Lung (tissue), 16 donors: Measurements from ENCODE around the gene CXCR3. TPM values are rescaled to one million over a fixed set of nuclear protein-coding genes. Genes with fewer than 3 reads are reported as not detected.
A peak's percentile ranks its signal among the peaks of the same experiment; 100 is the strongest.

Source experiments
- ATAC-seq: fragments of 200-7000 bp; cut with Tn5 transposase; one replicate; pipeline ENCODE4 v1.9.1; 2020; ENCODE audit warnings: moderate number of reproducible peaks; ENCODE audit not compliant: insufficient read depth, low FRiP score
- DNase-seq, 3 donors: peaks; one replicate each; pipeline ENCODE4 v3.0.0-alpha.2; 2013 to 2017
- H3K27ac ChIP-seq, 2 donors: one replicate each; pipeline ENCODE4 v1.5.1; 2013; ENCODE audit warnings: mild to moderate bottlenecking in 2 of 2, moderate library complexity in 2 of 2, control low read depth in 1 of 2, inconsistent platforms in 1 of 2, low read depth in 1 of 2, low read length in 1 of 2
- H3K27me3 ChIP-seq, 3 donors: one replicate each; pipeline ENCODE4 v1.5.1; 2013; ENCODE audit warnings: low read length in 2 of 3; ENCODE audit not compliant: control insufficient read depth in 3 of 3, insufficient read depth in 3 of 3
- H3K36me3 ChIP-seq, 4 donors: one replicate each; pipeline ENCODE4 v1.5.1; 2013; ENCODE audit warnings: low read length in 4 of 4, mild to moderate bottlenecking in 1 of 4, moderate library complexity in 1 of 4; ENCODE audit not compliant: control insufficient read depth in 4 of 4, insufficient read depth in 4 of 4
- H3K4me1 ChIP-seq, 5 donors: one replicate each; pipeline ENCODE4 v1.5.1; 2013; ENCODE audit warnings: low read length in 5 of 5, mild to moderate bottlenecking in 2 of 5, moderate library complexity in 1 of 5; ENCODE audit not compliant: control insufficient read depth in 5 of 5, insufficient read depth in 5 of 5
- H3K4me3 ChIP-seq: one replicate; pipeline ENCODE4 v1.5.1; 2013; ENCODE audit warnings: mild to moderate bottlenecking, control low read depth, moderate library complexity
- H3K9ac ChIP-seq, 2 donors: one replicate each; pipeline ENCODE4 v1.5.1; 2013; ENCODE audit warnings: low read length in 2 of 2, control low read depth in 1 of 2; ENCODE audit not compliant: insufficient read depth in 1 of 2
- H3K9me3 ChIP-seq, 4 donors: one replicate each; pipeline ENCODE4 v1.5.1; 2013; ENCODE audit warnings: low read length in 3 of 4, mild to moderate bottlenecking in 1 of 4, moderate library complexity in 1 of 4; ENCODE audit not compliant: control insufficient read depth in 4 of 4, insufficient read depth in 3 of 4
- CTCF ChIP-seq: IDR thresholded peaks from 2 replicates; pipeline ENCODE4 v1.5.1; 2012; ENCODE audit warnings: mild to moderate bottlenecking; ENCODE audit errors: control extremely low read depth, extremely low read depth
- WGBS, 2 donors: extraction: QIAGEN DNeasy Blood & Tissue Kit; methylation state at CpG; one replicate each; pipeline ENCODE4 v1.1.7; 2013; 5-methylcytosine and 5-hydroxymethylcytosine counted together
- long read RNA-seq, 5 donors: transcript quantifications; one replicate each; lab custom pipeline, GENCODE V29; 2026
- polyA plus RNA-seq, 2 donors: library from polyadenylated mRNA; stranded (reverse); fragments of 200-250 nt; gene quantifications; one replicate each; pipeline ENCODE4 v1.2.1, GENCODE V29; 2013
- total RNA-seq, 2 donors: library from RNA; depleted of rRNA in 1 of 2; stranded (reverse); fragments of >200 nt in 1 of 2; gene quantifications; one replicate each; pipeline ENCODE4 v1.2.1, GENCODE V29; 2014 to 2021
- donor health status: control.
- donor health status: control.
- donor health status: Bipolar disorder and iron deficiency.
- donor health status: healthy.
- donor health status: DM: yes; HTN: yes; CAD: no.

CXCR3 gene
- total RNA-seq (under 1 TPM; 0.40 to 0.74 TPM), polyA plus RNA-seq (under 1 TPM; 0.62 to 0.87 TPM)
- long read RNA-seq, donor 1 = 0 reads
- long read RNA-seq, donor 2 = 0 reads
- long read RNA-seq, donor 3 = 0 reads
- long read RNA-seq, donor 4 = 0 reads
- long read RNA-seq, donor 5 = 0 reads

GRCh38 chrX:71618303-71618721 lies at the start of gene CXCR3:
Gene CXCR3, minus strand, starts transcription at chrX:71618511. Its CDS starts 62 bp downstream, at chrX:71618449.
- WGBS, 2 donors = 17 to 43% methylated on average over 4 of the region's 4 CpGs

DNA sequence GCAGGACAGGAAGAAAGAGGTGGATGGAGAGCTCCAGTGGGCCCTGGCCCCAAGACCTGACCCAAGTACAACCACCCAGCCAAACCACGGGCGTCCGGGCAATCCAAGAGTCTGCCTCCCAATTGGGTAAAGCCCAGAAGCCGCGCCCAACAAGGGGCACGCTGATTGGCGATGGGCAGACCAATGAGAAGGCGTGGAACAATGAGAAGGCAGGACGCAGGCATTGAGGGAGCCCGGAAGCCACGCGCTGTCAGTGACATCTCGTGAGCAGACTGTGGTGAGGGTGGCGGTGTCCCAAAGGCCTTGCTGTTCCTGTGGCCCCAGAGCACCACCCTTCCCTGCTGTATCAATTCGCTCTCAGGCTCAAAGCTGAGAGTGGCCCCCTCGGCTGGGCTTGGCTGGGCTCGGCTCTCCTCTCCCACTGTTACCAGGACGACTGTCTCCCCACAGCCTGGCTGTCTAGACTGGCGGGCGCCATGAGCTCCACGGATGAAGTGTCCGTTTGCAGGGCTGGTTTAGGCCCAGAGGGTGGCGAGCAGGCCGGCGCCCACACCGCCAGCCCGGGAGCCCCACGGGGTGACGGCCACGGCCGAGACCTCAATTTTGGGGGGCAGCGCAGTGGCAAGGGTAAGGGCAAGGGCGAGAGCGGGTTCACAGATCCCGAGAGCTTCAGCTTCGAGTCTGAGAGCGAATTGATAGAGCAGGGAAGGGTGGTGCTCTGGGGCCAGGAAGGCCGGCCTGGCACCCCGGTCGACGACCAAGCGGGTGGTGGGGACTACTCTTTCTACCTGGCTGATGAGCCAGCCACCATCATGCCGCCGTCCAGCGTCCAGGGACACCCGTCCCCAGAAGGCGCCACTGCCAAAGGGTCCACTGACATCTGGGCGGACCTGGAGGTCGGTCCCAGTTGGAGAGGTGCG lies 49.3 kb upstream of the CXCR3 start, which contains the start of gene LOC101059915:
Gene LOC101059915, plus strand, starts transcription at position 219 of the 920 bp plus-strand sequence.
- H3K4me3 ChIP-seq = no peak within 1 kb of the TSS
- TF ChIP-seq CTCF = no peak
- H3K27me3 ChIP-seq = no peaks in the 10 kb centered on the region
- ATAC-seq = no peak
- H3K9ac ChIP-seq = no peak within 1 kb of the TSS
- no peaks in the 10 kb centered on the region for H3K4me1 ChIP-seq
- 94 to 95% methylated on average over 38 to 50 of the region's 50 CpGs for WGBS, 2 donors
- H3K36me3 ChIP-seq = no peaks in the 10 kb centered on the region
- DNase-seq = no peak
- H3K9me3 ChIP-seq = no peaks in the 10 kb centered on the region
- H3K27ac ChIP-seq = no peak within 1 kb of the TSS

More at GRCh38 chrX:71618303-71618721, at the start of gene CXCR3:
- no peak for ATAC-seq
- DNase-seq = no peak
- no peak within 1 kb of the TSS for H3K4me3 ChIP-seq
- peak within 1 kb of the TSS in 1 of 2 donors; percentile 9 for H3K27ac ChIP-seq
- H3K4me1 ChIP-seq = peaks cover 0 to 7% (median 4%) of the 10 kb centered on the region in 5 donors
- H3K36me3 ChIP-seq = peaks cover 0 to 3% (median under 1%) of the 10 kb centered on the region in 4 donors
- H3K9me3 ChIP-seq = peaks cover 0 to 2% (median 0%) of the 10 kb centered on the region in 4 donors
- no peak within 1 kb of the TSS for H3K9ac ChIP-seq
- TF ChIP-seq CTCF = no peak
- no peaks in the 10 kb centered on the region for H3K27me3 ChIP-seq

DNA sequence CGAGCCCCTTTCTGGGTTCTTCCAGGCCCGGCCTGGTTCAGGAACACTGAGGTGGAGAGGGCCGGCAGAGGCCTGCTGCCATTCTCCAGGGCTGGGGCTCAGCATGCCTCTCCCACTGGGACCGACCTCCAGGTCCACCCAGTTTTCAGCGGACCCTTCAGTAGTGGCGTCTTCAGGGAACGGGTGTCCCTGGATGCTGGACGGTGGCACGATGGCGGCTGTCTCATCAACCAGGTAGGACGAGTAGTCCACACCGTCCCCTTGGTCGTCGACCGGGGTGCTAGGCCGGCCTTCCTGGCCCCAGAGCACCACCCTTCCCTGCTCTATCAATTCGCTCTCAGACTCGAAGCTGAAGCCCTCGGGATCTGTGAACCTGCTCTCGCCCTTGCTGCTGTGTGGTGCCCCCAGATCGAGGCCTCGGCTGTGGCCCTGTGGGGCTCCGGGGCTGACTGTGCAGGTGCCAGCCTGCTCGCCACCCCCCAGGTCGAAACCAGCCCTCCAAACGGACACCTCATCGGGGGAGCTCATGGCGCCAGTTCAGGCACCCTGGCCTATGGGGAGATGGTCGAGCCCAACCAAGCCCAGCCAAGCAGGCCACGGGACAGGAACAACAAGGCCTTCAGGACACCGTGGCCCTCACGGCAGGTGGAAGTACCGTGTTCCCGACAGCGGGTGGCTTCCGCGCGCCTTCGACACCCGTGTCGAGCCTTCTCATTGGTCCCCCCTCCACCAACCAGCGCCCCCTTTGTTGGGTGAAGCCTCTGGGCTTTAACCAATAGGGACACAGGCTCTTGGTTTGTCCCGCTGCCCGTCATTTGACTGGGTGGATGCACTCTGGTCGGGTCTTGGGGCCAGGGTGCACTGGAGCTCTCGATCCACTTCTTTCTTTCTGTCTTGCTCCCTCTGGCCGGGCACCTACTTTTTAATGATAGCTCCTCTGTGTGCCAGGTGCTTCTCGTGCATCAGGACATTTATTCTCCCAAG lies 48.2 kb upstream of the CXCR3 start:
- ATAC-seq (no peak), DNase-seq (no peak)
- Histone ChIP-seq H3K36me3 (no peaks in the 10 kb centered on the region), H3K9me3 (no peaks in the 10 kb centered on the region), H3K4me3 (no peak overlapping the region), H3K4me1 (no peaks in the 10 kb centered on the region), H3K27me3 (no peaks in the 10 kb centered on the region), H3K9ac (no peak overlapping the region), H3K27ac (no peak overlapping the region)
- TF ChIP-seq CTCF = no peak
- 93 to 96% methylated on average over 24 to 48 of the region's 48 CpGs for WGBS, 2 donors
